ENCODE data around the gene MRGPRG.

Gene MRGPRG

DNA sequence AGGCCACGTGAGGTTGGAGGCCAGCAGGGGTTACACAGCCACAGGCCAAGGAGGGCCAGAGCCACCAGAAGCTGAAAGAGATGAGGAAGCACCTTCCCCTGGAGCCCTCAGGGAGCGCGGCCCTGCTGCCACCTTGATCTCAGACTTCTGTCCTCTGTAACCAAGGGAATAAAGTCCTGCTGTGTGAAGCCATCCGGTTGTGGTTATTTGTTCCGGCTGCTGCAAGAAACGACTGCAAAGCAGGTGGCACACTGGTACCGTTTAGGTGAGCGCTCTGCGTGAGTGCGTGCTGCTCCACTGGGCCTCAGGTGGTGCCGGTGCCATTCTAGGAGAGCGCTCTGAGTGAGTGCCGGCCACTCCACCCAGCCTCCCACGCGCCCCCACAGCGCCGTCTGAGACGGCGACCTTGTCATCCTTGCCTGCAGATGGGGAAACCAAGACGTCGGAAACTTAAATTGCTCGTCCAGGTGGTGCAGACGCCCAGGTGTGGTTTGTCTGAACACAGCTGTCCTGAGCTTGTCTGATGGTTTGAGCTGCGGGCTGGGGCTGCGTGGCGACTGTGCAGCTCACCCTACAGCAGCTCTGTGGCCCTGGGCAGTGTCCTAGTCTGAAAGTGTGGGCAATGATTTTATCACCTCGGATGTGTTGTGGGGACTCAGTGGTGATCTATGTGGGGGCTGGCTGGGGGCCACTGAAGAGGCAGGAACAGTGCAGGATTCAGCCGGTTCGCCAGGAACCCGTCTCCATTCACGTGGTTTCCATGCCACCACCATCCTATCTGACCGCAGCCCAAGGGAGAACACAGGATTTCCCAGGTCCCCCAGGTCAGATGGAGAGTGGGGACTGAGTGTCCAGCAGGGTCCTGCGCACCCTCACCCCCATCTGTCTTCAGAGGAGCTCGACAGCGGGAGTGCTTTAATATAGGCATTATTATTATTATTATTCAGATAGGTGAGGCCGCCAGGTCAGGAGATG lies 4.6 kb upstream of the MRGPRG start:
- H3K27ac ChIP-seq: no peak overlapping the region
- TF ChIP-seq, protein P1, sequence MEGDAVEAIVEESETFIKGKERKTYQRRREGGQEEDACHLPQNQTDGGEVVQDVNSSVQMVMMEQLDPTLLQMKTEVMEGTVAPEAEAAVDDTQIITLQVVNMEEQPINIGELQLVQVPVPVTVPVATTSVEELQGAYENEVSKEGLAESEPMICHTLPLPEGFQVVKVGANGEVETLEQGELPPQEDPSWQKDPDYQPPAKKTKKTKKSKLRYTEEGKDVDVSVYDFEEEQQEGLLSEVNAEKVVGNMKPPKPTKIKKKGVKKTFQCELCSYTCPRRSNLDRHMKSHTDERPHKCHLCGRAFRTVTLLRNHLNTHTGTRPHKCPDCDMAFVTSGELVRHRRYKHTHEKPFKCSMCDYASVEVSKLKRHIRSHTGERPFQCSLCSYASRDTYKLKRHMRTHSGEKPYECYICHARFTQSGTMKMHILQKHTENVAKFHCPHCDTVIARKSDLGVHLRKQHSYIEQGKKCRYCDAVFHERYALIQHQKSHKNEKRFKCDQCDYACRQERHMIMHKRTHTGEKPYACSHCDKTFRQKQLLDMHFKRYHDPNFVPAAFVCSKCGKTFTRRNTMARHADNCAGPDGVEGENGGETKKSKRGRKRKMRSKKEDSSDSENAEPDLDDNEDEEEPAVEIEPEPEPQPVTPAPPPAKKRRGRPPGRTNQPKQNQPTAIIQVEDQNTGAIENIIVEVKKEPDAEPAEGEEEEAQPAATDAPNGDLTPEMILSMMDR (IDR thresholded peaks at IDR 0.05): no peak
- TF ChIP-seq ZFX (IDR thresholded peaks at IDR 0.05; ENCODE audit: borderline replicate concordance): no peak

DNA sequence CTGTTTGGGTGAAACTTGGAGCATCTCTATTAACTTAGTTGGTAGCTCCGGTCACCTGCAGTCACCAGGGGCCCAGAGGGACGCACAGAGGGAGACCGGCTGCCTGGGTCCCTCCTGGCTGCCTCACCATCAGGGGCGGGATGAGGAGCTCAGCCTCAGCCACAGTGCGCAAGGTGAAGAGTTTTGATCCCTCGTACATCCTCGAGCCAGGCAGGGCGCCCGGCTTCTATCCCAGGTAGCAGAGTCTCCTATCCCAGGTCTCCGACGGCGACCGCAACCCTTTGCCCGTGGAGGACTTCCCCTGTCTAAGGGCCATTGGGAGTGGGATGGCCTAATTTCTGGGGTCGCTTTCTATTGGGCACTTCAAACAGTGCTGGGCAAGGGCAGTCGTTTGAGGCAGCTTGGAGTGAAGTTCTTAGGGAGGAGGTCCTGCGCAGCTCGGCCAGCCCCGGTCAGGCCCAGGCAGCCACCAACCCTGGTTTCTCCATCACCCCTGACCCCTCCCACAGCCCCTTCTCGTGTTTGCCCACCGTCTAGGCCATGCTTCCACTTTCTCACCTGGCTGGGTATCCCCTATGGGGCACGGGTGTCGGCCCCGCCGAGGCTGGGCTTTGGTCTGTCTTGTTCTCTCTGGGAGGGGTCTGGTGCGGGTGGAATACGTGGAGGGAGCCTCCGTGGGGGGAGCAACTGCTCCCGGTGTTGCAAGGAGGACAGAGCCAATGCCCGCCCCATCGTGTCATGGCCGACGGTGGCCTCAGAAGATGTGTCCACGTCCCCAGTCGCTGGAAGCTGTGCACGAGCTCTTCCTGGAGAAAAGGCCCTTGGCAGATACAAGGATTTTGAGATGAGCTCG lies 3.6 kb upstream of the MRGPRG start:
- TF ChIP-seq, protein P1 (IDR thresholded peaks at IDR 0.05): no peak
- no peak for TF ChIP-seq ZFX (IDR thresholded peaks at IDR 0.05; ENCODE audit: borderline replicate concordance)
- no peak overlapping the region for H3K27ac ChIP-seq

- no peak for TF ChIP-seq ZFX (IDR thresholded peaks at IDR 0.05; ENCODE audit: borderline replicate concordance)
- TF ChIP-seq, protein P1 (IDR thresholded peaks at IDR 0.05): no peak
- no peak overlapping the region for H3K27ac ChIP-seq
Measured at GRCh38 chr11:3221408-3222002, 2.9 kb upstream of the MRGPRG start.

DNA sequence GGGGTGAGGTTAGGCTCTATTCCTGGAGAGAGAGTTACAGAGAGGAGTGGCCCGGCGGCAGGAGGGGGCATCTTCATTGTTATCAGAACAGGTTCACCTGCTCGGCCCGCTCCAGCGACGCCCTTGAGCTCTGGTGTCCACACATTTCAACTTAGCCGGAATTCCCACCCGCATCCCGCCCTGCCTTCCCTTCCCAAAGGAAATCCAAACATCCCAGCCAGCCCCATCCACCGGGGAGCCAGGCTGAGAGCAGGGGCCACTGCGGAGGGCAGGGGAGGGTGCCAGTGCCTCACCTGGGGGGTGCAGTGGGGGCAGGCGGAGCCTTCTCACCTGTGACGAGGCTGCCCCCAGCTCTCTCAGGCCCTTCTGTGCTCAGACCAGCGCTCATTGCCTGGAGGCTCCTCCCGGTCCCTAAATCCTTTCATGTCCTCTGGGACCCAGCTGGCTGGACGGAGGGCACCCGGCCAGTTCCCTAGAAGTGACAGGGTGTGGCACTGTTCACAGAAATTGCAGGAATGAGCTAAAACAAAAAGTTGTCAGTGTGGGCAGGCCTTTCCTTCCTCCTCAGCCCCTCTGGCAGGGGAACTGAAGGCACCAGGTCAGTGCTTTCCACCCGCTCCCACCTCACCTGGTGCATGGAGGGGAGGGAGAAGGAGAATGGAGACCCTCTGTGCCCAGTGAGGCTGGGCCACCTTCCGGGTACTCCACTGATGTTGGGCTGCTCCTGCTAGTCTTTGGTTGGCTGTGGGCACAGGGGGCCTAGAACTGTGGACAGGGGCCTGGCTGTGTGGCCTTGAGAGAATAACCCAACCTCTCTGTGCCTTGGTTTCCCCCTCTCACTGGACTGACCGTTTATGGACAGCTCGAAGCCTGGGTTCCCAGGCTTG lies 2.2 kb upstream of the MRGPRG start:
- TF ChIP-seq, protein P1 (IDR thresholded peaks at IDR 0.05): no peak
- TF ChIP-seq ZFX (IDR thresholded peaks at IDR 0.05; ENCODE audit: borderline replicate concordance): no peak
- H3K27ac ChIP-seq: no peak overlapping the region

DNA sequence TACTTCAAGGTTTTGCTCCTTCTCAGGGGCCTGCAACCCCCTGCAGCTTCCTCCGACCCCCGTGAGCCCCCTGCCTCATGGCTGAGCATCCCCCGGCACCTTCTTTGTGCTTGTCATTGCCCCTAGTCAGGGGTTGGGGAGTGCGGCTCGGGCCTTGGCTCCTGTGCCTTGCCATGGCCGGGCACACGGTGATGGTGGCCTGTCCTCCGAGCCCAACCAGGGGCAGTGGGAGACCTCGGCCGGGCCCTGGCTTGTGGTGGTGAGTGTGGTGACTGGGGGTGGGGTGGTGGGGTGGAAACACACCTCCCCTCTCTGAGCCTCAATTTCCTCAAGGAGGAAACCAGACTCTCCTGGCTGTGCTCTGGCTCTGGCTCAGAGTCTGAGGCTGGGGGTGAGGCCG lies 1.5 kb upstream of the MRGPRG start:
- no peak for TF ChIP-seq ZFX (IDR thresholded peaks at IDR 0.05; ENCODE audit: borderline replicate concordance)
- TF ChIP-seq, protein P1 (IDR thresholded peaks at IDR 0.05): no peak
- no peak overlapping the region for H3K27ac ChIP-seq

GRCh38 chr11:3219281-3219892 lies 774 bp upstream of the MRGPRG start:
- H3K27ac ChIP-seq: no peak overlapping the region

More at GRCh38 chr11:3219281-3219892, 774 bp upstream of the MRGPRG start:
- TF ChIP-seq ZFX (IDR thresholded peaks at IDR 0.05; ENCODE audit: borderline replicate concordance): no peak
- TF ChIP-seq, protein P1 (IDR thresholded peaks at IDR 0.05): no peak
